EL (cell line): ENCODE data around the gene ZNF516.

ENCODE experiments used
- DNase-seq: peaks from one replicate; pipeline ENCODE4 v3.0.0-alpha.2; 2016

ZNF516 gene

GRCh38 chr18:76507830-76508385, 12.9 kb upstream of the ZNF516 start:
- DNase-seq = no peak

- DNase-seq = no peak
These were observed 12.1 kb upstream of the ZNF516 start for GRCh38 chr18:76506974-76507764.

- DNase-seq = no peak
These were observed 11.4 kb upstream of the ZNF516 start for GRCh38 chr18:76506395-76506794.

GRCh38 chr18:76505614-76506013, 10.6 kb upstream of the ZNF516 start:
- DNase-seq = no peak

- DNase-seq = no peak
These were observed 9.7 kb upstream of the ZNF516 start for GRCh38 chr18:76504749-76505148.

GRCh38 chr18:76503649-76504386, 8.8 kb upstream of the ZNF516 start:
- DNase-seq = no peak

- no peak for DNase-seq
These were observed 7.5 kb upstream of the ZNF516 start for GRCh38 chr18:76502551-76502950.

- DNase-seq = no peak
These were observed 4.7 kb upstream of the ZNF516 start for GRCh38 chr18:76499637-76500340.

- DNase-seq = no peak
These were observed 4.0 kb upstream of the ZNF516 start for GRCh38 chr18:76499021-76499420.

- no peak for DNase-seq
These were observed 3.0 kb upstream of the ZNF516 start for GRCh38 chr18:76498064-76498463.

GRCh38 chr18:76497021-76497420, 2.0 kb upstream of the ZNF516 start:
- no peak for DNase-seq

GRCh38 chr18:76496194-76496890, 1.3 kb upstream of the ZNF516 start:
- DNase-seq = peak; percentile 70

GRCh38 chr18:76495435-76496193, 572 bp upstream of the ZNF516 start:
- DNase-seq = peak; percentile 66

GRCh38 chr18:76494231-76495005, 624 bp downstream of the ZNF516 start:
- DNase-seq = peak; percentile 53

GRCh38 chr18:76493213-76494161, 1.6 kb downstream of the ZNF516 start:
- DNase-seq = peak; percentile 57

GRCh38 chr18:76492669-76493212, 2.3 kb downstream of the ZNF516 start:
- peak; percentile 99 for DNase-seq

- DNase-seq = peak; percentile 52
These were observed 3.0 kb downstream of the ZNF516 start for GRCh38 chr18:76491776-76492668.

- DNase-seq = peak; percentile 69
These were observed 3.6 kb downstream of the ZNF516 start for GRCh38 chr18:76491473-76491775.
